ENCODE results near the gene IL37.

IL37 gene

GRCh38 chr2:112947374-112947773, 36.4 kb downstream of the IL37 start:
- no peak for ATAC-seq
- no peak for TF ChIP-seq ZFP3 (CRISPR knock-in tag; IDR thresholded peaks at IDR 0.05)
- TF ChIP-seq PATZ1 (CRISPR knock-in tag; IDR thresholded peaks at IDR 0.05; ENCODE audit: borderline replicate concordance): no peak
- no peak for TF ChIP-seq ISL1 (CRISPR knock-in tag; IDR thresholded peaks at IDR 0.05)
- no peak for TF ChIP-seq TOX (CRISPR knock-in tag; IDR thresholded peaks at IDR 0.05; ENCODE audit: borderline replicate concordance)

DNA sequence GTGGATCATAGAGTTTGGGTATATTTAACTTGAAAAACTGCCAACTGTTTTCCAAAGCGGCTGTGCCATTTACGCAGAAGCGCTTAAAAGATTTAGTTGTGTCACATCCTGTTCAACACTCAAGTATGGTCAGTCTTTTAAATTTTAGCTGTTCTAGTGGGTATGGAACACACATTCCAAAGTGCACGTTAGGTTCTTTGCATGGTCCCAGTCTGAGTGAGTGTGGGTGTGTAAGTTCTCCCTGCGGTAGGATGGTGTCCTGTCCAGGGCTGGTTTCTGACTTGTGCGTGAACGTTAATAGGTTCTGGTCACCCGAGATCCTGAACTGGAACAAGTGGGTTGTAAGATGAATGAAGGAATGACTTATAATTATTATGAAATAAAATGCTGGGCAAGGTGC, 38.5 kb downstream of the IL37 start:
- TF ChIP-seq CREB5 (CRISPR knock-in tag; IDR thresholded peaks at IDR 0.05; ENCODE audit: low read depth) (no peak), ISL1 (CRISPR knock-in tag; IDR thresholded peaks at IDR 0.05) (no peak), TSHZ2 (CRISPR knock-in tag; IDR thresholded peaks at IDR 0.05) (no peak), ZFP30 (CRISPR knock-in tag; IDR thresholded peaks at IDR 0.05) (no peak), ZNF8 (CRISPR knock-in tag; IDR thresholded peaks at IDR 0.05) (no peak), GLIS3 (CRISPR knock-in tag; IDR thresholded peaks at IDR 0.05) (no peak), CSDC2 (CRISPR knock-in tag; IDR thresholded peaks at IDR 0.05) (no peak), ZFP3 (CRISPR knock-in tag; IDR thresholded peaks at IDR 0.05) (no peak), TOX (CRISPR knock-in tag; IDR thresholded peaks at IDR 0.05; ENCODE audit: borderline replicate concordance) (no peak), OSR1 (CRISPR knock-in tag; IDR thresholded peaks at IDR 0.05) (no peak), BACH2 (CRISPR knock-in tag; IDR thresholded peaks at IDR 0.05; ENCODE audit: borderline replicate concordance) (no peak)
- TF ChIP-seq, protein P1, sequence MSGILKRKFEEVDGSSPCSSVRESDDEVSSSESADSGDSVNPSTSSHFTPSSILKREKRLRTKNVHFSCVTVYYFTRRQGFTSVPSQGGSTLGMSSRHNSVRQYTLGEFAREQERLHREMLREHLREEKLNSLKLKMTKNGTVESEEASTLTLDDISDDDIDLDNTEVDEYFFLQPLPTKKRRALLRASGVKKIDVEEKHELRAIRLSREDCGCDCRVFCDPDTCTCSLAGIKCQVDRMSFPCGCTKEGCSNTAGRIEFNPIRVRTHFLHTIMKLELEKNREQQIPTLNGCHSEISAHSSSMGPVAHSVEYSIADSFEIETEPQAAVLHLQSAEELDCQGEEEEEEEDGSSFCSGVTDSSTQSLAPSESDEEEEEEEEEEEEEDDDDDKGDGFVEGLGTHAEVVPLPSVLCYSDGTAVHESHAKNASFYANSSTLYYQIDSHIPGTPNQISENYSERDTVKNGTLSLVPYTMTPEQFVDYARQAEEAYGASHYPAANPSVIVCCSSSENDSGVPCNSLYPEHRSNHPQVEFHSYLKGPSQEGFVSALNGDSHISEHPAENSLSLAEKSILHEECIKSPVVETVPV (CRISPR knock-in tag; IDR thresholded peaks at IDR 0.05): no peak
- ATAC-seq: no peak

- no peak for ATAC-seq
- TF ChIP-seq BACH2 (CRISPR knock-in tag; IDR thresholded peaks at IDR 0.05; ENCODE audit: borderline replicate concordance) (no peak), ESRRG (CRISPR knock-in tag; IDR thresholded peaks at IDR 0.05) (no peak), PPARA (CRISPR knock-in tag; IDR thresholded peaks at IDR 0.05; ENCODE audit: borderline replicate concordance) (no peak), ARNTL (CRISPR knock-in tag; IDR thresholded peaks at IDR 0.05; ENCODE audit: borderline replicate concordance, low read depth) (no peak), ZNF70 (CRISPR knock-in tag; IDR thresholded peaks at IDR 0.05) (no peak), TSHZ2 (CRISPR knock-in tag; IDR thresholded peaks at IDR 0.05) (no peak), TCF4 (CRISPR knock-in tag; IDR thresholded peaks at IDR 0.05; ENCODE audit: borderline replicate concordance) (no peak), TOX (CRISPR knock-in tag; IDR thresholded peaks at IDR 0.05; ENCODE audit: borderline replicate concordance) (no peak), ZC3H10 (CRISPR knock-in tag; IDR thresholded peaks at IDR 0.05) (no peak), CSDC2 (CRISPR knock-in tag; IDR thresholded peaks at IDR 0.05) (no peak), ISL1 (CRISPR knock-in tag; IDR thresholded peaks at IDR 0.05) (no peak), SNAI2 (CRISPR knock-in tag; IDR thresholded peaks at IDR 0.05) (no peak), OSR1 (CRISPR knock-in tag; IDR thresholded peaks at IDR 0.05) (no peak), CREB5 (CRISPR knock-in tag; IDR thresholded peaks at IDR 0.05; ENCODE audit: low read depth) (no peak), RARB (CRISPR knock-in tag; IDR thresholded peaks at IDR 0.05) (no peak), ZFP30 (CRISPR knock-in tag; IDR thresholded peaks at IDR 0.05) (no peak), ZNF565 (CRISPR knock-in tag; conservative IDR thresholded peaks at IDR 0.05; ENCODE audit: low read depth) (no peak)
Observed at GRCh38 chr2:112954364-112954763, 43.4 kb downstream of the IL37 start.

All from SK-N-SH treated with all-trans-retinoic acid at 6 μM for 48 hours (cell line).